ENCODE results near the gene INS.
A peak's percentile ranks its signal among the peaks of the same experiment; 100 is the strongest.

INS gene

GRCh38 chr11:2186669-2187279 lies 25.8 kb upstream of the INS start:
- peak; percentile 4 for DNase-seq (ENCODE audit: low read depth)
- no peak overlapping the region for H3K4me3 ChIP-seq (ENCODE audit: low read length)
- peak; percentile 35 for TF ChIP-seq CTCF (conservative IDR thresholded peaks at IDR 0.05; ENCODE audit: low read length)

- no peak for TF ChIP-seq CTCF (conservative IDR thresholded peaks at IDR 0.05; ENCODE audit: low read length)
- H3K4me3 ChIP-seq (ENCODE audit: low read length), result no peak overlapping the region
- DNase-seq (ENCODE audit: low read depth), result no peak
Measured at GRCh38 chr11:2185324-2186085, 24.5 kb upstream of the INS start.

- DNase-seq (ENCODE audit: low read depth), result no peak
- TF ChIP-seq CTCF (conservative IDR thresholded peaks at IDR 0.05; ENCODE audit: low read length), result no peak
- H3K4me3 ChIP-seq (ENCODE audit: low read length), result no peak overlapping the region
Measured at GRCh38 chr11:2182692-2183474, 21.9 kb upstream of the INS start.

GRCh38 chr11:2182075-2182474 lies 21.1 kb upstream of the INS start:
- no peak for TF ChIP-seq CTCF (conservative IDR thresholded peaks at IDR 0.05; ENCODE audit: low read length)
- no peak overlapping the region for H3K4me3 ChIP-seq (ENCODE audit: low read length)
- DNase-seq (ENCODE audit: low read depth), result no peak

- DNase-seq (ENCODE audit: low read depth), result no peak
- no peak for TF ChIP-seq CTCF (conservative IDR thresholded peaks at IDR 0.05; ENCODE audit: low read length)
- H3K4me3 ChIP-seq (ENCODE audit: low read length), result no peak overlapping the region
Measured at GRCh38 chr11:2180789-2181370, 19.9 kb upstream of the INS start.

- TF ChIP-seq CTCF (conservative IDR thresholded peaks at IDR 0.05; ENCODE audit: low read length), result no peak
- no peak for DNase-seq (ENCODE audit: low read depth)
- H3K4me3 ChIP-seq (ENCODE audit: low read length), result no peak overlapping the region
Measured at GRCh38 chr11:2180347-2180746, 19.3 kb upstream of the INS start.

Data from AG10803 (cell line).